ENCODE measurements around the gene PRICKLE3.
"Not testable (repeated sequence)": the region's sequence is repeated elsewhere in the genome, so short reads cannot be mapped to it uniquely, and the experiment has no call there.

Gene PRICKLE3

GRCh38 chrX:49177873-49178480 is 8.2 kb downstream of the PRICKLE3 start:
- DNase-seq, result no peak

GRCh38 chrX:49177338-49177833 is 8.8 kb downstream of the PRICKLE3 start:
- DNase-seq, result no peak

- no peak for DNase-seq
Measured at GRCh38 chrX:49176421-49177326, 9.5 kb downstream of the PRICKLE3 start.

GRCh38 chrX:49175435-49176274 is 10.5 kb downstream of the PRICKLE3 start:
- no peak for DNase-seq

- no peak for DNase-seq
Measured at GRCh38 chrX:49174723-49175122, 11.4 kb downstream of the PRICKLE3 start.

GRCh38 chrX:49173544-49173943 is 12.6 kb downstream of the PRICKLE3 start:
- not testable (repeated sequence) for DNase-seq

- peak; percentile 74 for DNase-seq
Measured at GRCh38 chrX:49172280-49172780, 13.8 kb downstream of the PRICKLE3 start.

GRCh38 chrX:49171752-49172279 is 14.4 kb downstream of the PRICKLE3 start, which contains the start of gene PLP2:
TSS of gene PLP2 (plus strand) at chrX:49171898. CDS start at chrX:49172001, 103 bp downstream.
- DNase-seq, result peak; percentile 30

- DNase-seq, result no peak
Measured at GRCh38 chrX:49167740-49168108, 18.4 kb downstream of the PRICKLE3 start.

- DNase-seq, result peak; percentile 72
Measured at GRCh38 chrX:49166914-49167739, 19.0 kb downstream of the PRICKLE3 start.

- peak; percentile 94 for DNase-seq
Measured at GRCh38 chrX:49165901-49166881, 20.0 kb downstream of the PRICKLE3 start.

- DNase-seq, result no peak
Measured at GRCh38 chrX:49164589-49165360, 21.4 kb downstream of the PRICKLE3 start.

- peak; percentile 92 for DNase-seq
Measured at GRCh38 chrX:49163555-49164419, 22.4 kb downstream of the PRICKLE3 start.

- DNase-seq, result no peak
Measured at GRCh38 chrX:49162620-49163019, 23.6 kb downstream of the PRICKLE3 start, which contains the start of gene MAGIX. TSS of gene MAGIX (plus strand) at chrX:49162758. CDS start at chrX:49162890, 132 bp downstream.

- DNase-seq, result no peak
Measured at GRCh38 chrX:49161632-49162031, 24.5 kb downstream of the PRICKLE3 start.

- no peak for DNase-seq
Measured at GRCh38 chrX:49160908-49161307, 25.3 kb downstream of the PRICKLE3 start.

- no peak for DNase-seq
Measured at GRCh38 chrX:49157194-49157593, 29.0 kb downstream of the PRICKLE3 start.
